GM12801 (cell line): Measurements from ENCODE around the gene ADAMTSL2.

Experiments used
- CTCF ChIP-seq: IDR thresholded peaks from one replicate; pipeline ENCODE4 v1.5.1; 2011; ENCODE audit warnings: control low read depth; ENCODE audit not compliant: insufficient read length; ENCODE audit errors: extremely low read depth

Gene ADAMTSL2

GRCh38 chr9:133535306-133535877, 888 bp downstream of the ADAMTSL2 start:
- TF ChIP-seq CTCF = no peak

DNA sequence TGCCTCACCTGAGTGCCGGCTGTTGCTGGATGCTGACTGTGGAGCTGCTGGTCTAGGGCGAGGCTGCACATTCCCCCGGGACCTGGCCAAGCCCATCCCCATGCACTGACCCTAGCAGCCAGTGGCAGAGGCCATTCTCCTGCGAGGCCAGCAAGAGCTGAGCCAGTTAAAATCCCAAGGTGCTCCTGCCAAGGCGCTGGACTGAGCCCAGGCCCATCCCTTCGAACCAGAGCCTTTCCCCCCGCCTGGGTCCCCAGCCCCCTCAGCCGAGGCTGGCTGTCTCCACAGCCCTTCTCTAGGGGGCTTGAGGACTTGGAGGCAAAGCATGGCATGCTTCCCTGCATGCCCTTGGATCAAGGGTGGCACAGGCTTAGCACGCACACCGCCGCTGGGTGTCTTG, 1.6 kb downstream of the ADAMTSL2 start:
- TF ChIP-seq CTCF = no peak

GRCh38 chr9:133536536-133536935, 2.0 kb downstream of the ADAMTSL2 start:
- TF ChIP-seq CTCF = no peak

DNA sequence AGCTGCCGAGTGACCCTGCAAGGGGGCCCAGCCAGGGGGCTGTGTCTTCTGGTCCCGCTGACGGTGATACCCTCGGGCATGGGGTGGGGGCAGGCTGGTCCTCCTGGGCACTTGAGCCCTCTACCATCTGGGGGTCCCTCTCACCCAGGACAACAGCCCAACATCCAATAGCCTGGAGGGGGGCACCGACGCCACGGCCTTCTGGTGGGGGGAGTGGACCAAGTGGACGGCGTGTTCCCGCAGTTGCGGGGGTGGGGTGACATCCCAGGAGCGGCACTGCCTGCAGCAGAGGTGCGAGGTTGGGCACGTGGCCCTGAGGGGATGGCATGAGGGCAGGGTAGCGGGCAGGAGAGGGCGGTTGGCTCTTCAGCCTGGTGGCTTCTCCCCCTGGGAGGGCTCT, 2.8 kb downstream of the ADAMTSL2 start:
- TF ChIP-seq CTCF = no peak

DNA sequence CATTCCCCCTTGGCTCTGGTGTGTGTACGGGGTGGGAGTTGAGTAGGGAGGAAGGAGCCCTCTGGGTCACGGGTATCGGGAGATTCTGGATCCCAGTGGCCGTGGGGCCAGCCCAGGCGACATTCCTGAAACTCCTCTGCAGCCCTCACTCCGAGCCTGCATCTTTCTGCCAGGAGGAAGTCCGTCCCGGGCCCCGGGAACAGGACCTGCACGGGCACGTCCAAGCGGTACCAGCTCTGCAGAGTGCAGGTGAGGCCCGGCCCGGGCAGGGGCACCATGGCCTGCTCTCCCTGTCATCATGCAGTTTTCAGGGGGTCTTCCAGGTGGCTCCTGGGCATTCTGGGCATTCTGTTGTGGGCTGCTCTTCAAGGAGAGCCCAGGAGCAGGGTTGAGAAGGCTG, 3.7 kb downstream of the ADAMTSL2 start:
- no peak for TF ChIP-seq CTCF

DNA sequence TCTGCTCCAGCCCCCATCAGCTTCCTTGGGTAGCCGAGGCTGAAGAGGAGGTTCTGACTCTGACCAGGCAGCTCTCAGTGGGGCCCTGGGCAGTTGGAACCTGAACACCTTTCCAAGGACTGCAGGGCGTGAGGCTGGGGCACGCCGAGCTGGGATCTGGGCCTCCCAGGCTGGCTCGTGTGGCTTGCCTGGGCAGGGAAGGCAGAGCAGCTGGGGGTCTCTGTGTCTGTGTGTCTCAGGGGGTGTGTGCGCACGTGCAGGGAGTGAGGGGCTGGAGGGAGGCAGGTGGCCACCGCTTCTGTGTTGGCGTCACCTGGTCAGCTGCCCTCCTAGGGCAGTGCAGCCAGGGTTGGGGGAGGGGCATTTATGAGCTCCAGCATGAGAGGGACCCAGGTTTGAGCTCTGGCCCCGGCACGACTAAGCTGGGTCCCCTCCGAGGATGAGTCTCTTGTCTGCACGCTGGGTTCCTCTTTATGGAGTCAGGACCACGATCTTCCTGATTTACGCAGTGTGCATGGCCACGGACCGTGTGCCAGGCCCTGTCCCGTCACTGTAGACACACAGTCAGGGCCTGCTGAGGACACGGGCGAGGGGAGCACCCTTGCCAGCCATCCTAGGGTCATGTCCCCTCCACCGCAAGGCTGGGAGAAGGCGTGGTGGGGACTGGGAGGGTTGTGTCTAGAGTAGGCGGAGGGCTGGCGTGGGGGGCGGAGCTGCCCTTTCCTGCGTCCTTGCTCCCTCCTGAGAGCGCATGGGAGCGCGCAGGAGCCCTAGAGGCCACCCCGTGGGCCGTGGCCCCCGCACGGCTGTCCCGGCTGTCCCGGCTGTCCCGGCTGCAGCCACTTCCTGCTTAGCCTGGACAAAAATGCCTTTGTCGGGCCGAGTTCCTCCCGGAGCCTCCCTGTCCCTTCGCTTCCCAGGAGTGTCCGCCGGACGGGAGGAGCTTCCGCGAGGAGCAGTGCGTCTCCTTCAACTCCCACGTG, 4.6 kb downstream of the ADAMTSL2 start:
- no peak for TF ChIP-seq CTCF

- no peak for TF ChIP-seq CTCF
Measured at GRCh38 chr9:133539991-133540697, 5.6 kb downstream of the ADAMTSL2 start.
